ENCODE results near the gene PDSS2.
"Not testable (repeated sequence)": the region's sequence is repeated elsewhere in the genome, so short reads cannot be mapped to it uniquely, and the experiment has no call there.

Gene PDSS2

DNA sequence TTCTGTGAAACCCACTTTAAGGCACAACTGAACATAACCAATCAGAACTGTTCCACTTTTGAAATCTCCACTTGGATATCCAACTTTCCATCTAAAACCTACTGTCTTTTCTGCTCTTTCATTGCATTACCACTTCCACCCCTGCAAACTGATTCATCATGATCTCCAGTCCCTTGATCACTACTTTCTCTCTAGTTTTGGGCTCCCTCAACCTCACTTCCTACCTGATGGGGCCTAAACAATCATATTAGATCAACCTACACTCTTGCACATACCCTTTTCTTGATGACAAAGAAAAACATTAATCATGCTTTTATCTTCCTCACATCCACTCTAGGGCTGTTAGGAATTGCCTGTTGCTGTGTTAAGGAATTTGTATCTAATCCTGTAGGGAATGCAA is 137.6 kb downstream of the PDSS2 start:
- DNase-seq (ENCODE audit: low spot score), result no peak

- no peak for DNase-seq (ENCODE audit: low spot score)
Measured at GRCh38 chr6:107319906-107320530, 139.3 kb downstream of the PDSS2 start.

DNA sequence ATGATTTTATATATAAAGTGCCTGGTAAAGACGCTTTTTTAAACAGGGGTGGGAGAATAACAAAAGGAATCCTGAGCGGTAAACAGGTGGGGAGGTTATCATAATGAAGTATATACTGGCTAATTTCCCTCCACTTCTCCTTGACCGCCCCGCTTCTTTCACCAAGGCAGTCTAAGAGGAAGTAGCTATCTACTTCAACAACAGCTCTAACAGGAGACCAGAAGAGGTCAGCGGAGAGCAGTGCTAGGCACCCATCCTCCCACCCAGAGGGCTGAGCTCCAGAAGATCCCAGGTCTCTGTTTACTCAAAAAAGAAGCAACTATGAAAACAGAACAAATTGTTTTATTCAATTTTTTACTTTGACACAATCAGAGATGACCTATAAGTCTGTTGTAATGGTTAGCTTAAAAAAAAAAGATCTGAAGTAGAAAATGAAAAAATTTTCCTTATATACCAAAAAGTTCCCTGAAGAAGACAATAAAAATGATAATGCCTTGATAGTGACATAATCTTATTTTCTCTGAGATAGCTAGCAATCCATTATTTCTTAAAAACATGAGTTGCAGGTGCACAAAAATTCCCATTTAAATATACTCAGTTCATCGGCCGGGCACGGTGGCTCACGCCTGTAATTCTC is 141.1 kb downstream of the PDSS2 start:
- DNase-seq (ENCODE audit: low spot score), result peak; percentile 55

- DNase-seq (ENCODE audit: low spot score), result no peak
Measured at GRCh38 chr6:107315114-107315513, 144.2 kb downstream of the PDSS2 start.

DNA sequence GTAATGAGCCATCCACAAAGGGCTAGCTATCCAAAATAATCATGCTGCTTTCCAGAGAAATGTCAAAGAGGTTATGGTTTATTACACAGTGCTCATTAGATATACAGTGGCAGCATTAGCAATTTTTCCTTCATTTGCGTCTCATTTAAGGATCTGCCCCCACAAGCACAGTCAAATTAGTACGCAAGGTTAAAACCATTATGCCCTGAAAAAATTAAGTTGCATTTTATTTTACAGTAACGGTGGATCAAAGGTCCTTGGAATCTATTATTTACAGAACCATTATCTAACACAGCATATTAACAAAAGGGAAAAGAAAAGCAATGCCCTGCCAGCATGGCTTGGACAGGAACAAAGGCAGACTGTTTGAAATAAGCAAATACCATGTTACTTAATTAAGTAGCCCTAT is 144.8 kb downstream of the PDSS2 start:
- DNase-seq (ENCODE audit: low spot score), result no peak

DNA sequence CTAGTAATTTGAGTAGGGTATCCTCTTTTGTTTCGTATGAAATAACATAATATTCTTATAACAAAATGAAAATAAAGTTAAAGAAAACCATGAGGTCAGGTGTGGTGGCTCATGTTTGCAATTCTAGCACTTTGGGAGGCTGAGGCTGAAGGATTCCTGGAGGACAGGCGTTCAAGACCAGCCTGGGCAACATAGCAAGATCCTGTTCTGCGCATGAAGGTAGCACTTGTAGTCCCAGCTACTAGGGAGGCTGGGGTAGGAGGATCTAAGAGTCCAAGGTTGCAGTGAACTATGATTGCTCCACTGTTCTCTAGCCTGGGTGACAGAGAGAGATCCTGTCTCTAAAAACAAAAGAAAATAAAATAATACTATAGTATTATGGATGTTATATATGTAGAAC is 145.6 kb downstream of the PDSS2 start:
- no peak for DNase-seq (ENCODE audit: low spot score)

DNA sequence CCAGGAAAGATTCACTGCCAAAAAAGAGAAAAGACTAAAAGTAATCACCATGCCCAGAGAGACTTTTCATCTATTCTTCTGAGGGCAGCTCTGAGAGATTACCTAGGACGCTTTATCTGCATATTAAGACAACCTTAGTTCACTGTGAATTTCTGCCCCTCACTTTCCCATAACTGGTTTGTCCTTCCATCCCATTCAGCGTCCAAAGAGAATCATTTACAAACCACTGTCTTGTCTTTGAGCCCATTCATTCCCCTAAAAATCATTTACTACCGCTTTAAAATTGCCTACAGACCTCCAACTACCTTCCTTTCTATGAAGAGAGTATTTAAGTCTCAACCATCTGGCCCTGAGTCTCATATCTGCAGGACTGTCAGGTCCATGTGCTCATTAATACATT is 149.0 kb downstream of the PDSS2 start:
- DNase-seq (ENCODE audit: low spot score), result no peak

- peak; percentile 26 for DNase-seq (ENCODE audit: low spot score)
Measured at GRCh38 chr6:107308677-107309076, 150.7 kb downstream of the PDSS2 start.

GRCh38 chr6:107305994-107306393 is 153.4 kb downstream of the PDSS2 start:
- not testable (repeated sequence) for DNase-seq (ENCODE audit: low spot score)

GRCh38 chr6:107305391-107305790 is 154.0 kb downstream of the PDSS2 start:
- DNase-seq (ENCODE audit: low spot score), result no peak

DNA sequence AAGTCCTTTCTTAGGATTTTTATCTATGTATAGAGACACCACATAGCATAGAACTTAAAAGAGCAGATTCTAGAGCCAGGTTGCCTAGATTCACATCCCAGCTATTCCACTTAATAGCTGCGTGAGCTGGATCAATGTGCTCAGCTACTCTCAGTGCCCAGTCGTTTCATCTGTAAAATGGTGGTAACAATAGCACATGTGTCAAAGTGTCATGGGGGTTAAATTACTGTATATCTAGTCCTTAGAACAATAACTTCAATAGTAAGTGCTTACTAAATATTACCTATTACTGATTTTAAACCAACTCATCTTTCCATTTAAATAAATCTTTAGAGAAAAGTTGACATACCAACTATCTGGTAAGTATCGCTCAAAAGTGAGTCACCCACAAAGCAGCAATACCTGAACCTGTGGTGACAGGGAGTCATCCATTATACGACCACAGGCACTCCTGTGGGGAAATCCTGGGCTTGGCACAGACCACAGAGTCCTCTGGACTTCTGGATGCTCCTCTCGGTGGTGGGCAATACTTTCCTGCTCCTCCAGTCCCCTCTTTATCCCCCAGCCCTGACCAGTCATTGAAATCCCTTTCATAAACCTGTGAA is 154.8 kb downstream of the PDSS2 start:
- no peak for DNase-seq (ENCODE audit: low spot score)

GRCh38 chr6:107293350-107293749 is 166.0 kb downstream of the PDSS2 start:
- DNase-seq (ENCODE audit: low spot score), result no peak

DNA sequence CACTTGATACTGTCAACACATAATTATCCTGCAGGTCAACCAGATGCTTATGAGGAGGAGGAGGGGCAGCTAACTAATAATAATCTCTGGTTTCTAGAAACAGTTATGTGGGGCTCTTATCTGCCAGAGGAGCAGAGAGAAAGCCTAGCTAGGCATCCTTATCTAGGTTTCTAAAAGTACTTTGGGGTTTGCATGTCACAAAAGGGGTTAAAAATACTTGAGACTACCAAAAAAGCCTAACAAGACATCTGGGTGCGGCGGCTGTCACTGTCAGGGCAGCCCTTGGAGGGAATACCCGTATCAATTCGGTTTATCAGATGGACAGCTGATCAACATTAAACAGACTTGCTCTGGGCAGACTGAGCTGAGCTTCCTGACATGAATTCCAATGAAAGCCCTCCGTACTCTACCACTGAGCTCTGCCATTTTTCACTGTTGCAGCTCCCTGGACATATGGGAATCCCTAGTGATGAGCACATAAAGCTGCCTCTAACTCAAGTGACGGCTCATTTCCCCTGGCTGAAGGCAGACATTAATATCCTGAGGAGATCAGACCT is 166.6 kb downstream of the PDSS2 start:
- no peak for DNase-seq (ENCODE audit: low spot score)

- DNase-seq (ENCODE audit: low spot score), result peak; percentile 88
Measured at GRCh38 chr6:107290491-107290890, 168.9 kb downstream of the PDSS2 start.

DNA sequence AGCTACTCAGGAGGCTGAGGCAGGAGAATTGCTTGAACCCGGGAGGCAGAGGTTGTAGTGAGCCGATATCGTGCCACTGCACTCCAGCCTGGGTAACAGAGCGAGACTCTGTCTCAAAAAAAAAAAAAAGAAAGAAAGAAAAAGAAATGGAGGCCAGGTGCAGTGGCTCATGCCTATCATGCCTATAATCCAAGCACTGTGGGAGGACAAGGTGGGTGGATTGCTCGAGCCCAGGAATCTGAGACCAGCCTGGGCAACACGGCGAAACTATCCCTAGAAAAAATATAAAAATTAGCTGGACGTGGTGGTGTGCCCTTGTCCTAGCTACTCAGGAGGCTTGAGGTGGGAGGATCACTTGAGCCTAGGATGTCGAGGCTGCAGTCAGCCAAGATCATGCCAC is 170.1 kb downstream of the PDSS2 start:
- not testable (repeated sequence) for DNase-seq (ENCODE audit: low spot score)

GRCh38 chr6:107285683-107286082 is 173.7 kb downstream of the PDSS2 start:
- not testable (repeated sequence) for DNase-seq (ENCODE audit: low spot score)

GRCh38 chr6:107284805-107285204 is 174.6 kb downstream of the PDSS2 start:
- DNase-seq (ENCODE audit: low spot score), result no peak

DNA sequence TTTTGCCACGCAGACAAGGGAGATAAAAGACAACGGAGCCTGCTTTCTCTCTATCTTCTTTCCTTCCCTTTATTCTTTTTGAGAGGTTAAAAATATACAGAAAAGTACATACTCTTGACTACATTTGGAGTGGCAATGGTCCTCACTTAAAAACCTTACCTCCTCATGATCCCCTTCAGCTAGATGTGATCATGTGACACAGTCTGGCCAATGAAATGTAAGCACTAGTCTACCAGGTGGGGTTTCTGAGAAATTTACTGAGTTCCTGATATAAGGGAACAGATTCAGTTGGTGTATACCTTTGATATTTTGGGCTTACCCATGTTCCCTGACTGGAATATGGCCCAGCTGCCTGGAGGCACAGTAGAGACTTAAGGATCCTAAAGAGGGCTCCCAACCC is 178.6 kb downstream of the PDSS2 start:
- no peak for DNase-seq (ENCODE audit: low spot score)

DNA sequence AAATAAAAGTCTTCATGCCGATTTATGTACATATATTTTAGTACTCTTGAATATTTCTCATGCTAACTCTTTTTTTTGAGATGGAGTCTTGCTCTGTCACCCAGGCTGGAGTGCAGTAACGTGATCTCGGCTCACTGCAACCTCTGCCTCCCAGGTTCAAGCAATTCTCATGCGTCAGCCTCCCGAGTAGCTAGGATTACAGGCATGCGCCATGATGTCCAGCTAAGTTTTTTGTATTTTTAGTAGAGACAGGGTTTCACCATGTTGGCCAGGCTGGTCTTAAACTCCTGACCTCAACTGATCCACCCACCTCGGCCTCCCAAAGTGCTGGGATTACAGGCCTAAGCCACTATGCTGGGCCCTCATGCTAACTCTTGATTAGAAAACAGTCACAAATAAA is 179.4 kb downstream of the PDSS2 start:
- not testable (repeated sequence) for DNase-seq (ENCODE audit: low spot score)

- DNase-seq (ENCODE audit: low spot score), result no peak
Measured at GRCh38 chr6:107275330-107275865, 184.0 kb downstream of the PDSS2 start.

GRCh38 chr6:107274288-107274687 is 185.1 kb downstream of the PDSS2 start:
- DNase-seq (ENCODE audit: low spot score), result no peak

GRCh38 chr6:107272246-107272645 is 187.1 kb downstream of the PDSS2 start:
- no peak for DNase-seq (ENCODE audit: low spot score)

DNA sequence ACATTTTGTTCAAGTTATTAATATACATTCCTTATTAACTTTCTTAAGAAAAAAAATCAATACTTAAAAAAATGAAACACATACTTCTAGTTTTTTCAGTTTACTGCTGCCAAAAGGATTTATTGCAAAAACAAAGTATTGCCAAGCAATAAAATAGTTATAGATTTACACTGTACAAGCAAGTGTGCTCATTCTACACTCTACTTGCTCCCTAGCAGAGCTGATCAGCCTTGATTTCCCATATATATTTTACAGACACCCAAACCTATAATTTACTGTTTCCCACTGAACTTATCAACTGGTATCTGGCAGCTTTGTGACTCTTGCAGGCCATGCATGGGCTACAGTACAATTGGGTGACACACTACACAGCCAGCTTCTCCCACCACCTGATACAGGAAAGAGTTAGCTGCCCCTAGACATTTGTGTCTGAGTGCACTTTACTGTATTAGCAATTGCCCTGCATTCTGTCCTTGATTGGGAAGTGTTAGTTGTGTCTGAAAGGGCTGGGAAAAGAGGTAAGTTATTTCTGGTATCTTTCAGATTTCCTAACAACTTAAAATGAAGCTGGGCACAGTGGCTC is 188.1 kb downstream of the PDSS2 start:
- no peak for DNase-seq (ENCODE audit: low spot score)

All from COLO829 (cell line).